ENCODE results near the gene OSBPL3.

Gene OSBPL3

GRCh38 chr7:24896031-24896501, 83.9 kb downstream of the OSBPL3 start:
- no peak for DNase-seq (ENCODE audit: low spot score)

DNA sequence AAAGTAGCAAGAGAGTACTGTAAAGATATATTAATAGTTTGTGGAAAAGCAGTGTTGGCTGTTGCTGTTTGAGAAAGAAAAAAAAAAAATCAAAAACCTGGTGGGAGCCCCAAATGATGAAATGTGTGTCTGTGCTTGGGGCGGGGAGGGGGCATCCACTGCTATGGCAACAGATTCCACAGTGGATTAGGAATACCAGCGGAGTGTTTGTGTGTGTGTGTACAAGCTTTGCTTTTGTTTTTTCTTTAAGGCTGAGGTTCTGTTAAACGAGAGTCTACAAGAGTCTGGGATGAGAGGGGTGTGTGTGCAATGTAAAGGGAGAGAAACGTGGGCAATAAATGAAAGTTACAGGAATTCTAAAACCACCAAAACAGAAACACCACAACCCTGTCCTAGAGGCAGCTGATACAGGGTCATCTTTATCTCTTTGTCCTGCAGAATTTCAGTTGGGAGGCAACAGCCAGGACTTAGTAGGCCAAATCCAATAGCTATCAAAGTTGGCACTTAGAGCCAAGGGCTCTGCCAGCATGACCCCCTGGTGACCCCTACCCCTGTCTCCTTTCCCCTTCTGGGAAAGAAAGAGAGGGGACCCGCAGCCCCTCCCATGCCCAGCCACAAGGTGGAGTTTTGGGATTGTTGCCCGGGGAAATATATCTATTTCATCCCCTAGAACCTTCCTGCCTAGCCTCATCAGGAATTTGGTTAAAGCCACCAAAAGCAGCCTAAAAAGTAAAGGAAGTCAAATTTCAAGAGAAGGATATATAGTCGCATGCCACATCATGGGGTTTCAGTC, 85.4 kb downstream of the OSBPL3 start:
- DNase-seq (ENCODE audit: low spot score), result no peak

GRCh38 chr7:24891311-24891735, 88.7 kb downstream of the OSBPL3 start:
- no peak for DNase-seq (ENCODE audit: low spot score)

DNA sequence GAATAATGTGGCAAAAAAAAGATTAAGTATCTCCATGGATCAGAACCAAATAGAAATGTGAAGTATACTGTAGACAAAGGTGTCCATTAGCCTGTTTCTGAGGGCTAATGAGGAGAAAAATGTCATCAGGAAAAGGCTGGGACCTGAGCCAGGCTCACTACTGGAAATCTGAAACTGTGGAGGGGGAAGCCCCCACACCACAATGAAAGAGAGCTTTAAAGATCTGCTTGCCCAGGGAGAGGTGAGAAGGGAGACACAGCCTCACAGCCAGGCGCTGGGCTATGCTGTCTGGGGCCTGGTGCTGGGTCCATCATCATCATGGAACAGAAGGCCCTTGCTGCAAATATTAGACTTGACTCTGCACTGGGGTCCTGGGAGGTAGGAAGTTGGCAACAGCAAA, 90.4 kb downstream of the OSBPL3 start:
- no peak for DNase-seq (ENCODE audit: low spot score)

- no peak for DNase-seq (ENCODE audit: low spot score)
Observed at GRCh38 chr7:24888653-24889052, 91.3 kb downstream of the OSBPL3 start.

DNA sequence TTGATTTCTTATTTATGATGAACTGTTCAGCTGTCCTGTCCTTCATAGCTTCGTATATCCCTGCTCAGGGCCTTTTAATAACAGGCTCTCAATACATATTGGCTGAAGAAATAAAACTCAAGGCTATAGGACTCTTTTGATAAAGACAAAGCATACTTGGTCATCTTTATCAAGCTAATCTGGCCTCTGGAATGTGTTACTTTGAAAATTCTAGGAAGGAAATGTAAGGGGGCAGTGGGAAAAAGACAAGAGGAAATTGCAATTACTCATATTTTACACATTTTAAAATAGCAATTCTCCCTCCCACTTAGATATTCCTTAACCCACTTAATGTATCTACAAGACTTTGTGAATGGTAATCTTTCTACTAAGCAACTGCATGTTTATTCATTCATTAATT, 94.3 kb downstream of the OSBPL3 start:
- no peak for DNase-seq (ENCODE audit: low spot score)

DNA sequence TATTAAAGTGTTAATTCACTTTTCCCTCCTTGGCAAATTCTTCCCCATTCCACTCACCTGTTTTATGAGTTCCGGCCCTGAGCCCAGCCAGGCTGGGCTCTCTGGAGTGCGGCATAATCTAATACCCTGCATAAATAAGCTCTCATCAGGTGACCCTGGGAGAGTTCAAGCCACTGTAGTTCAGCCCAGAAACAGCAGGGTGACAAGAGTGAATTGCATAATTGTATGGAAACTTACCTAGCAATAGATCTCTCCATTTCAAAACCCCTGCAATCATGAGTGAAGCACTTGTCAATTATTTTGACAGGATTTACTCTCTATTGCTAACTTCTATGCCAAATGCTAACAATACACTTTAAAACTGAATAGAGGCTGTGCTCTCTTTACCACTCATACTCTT, 94.7 kb downstream of the OSBPL3 start:
- no peak for DNase-seq (ENCODE audit: low spot score)

GRCh38 chr7:24884401-24884800, 95.6 kb downstream of the OSBPL3 start:
- no peak for DNase-seq (ENCODE audit: low spot score)

DNA sequence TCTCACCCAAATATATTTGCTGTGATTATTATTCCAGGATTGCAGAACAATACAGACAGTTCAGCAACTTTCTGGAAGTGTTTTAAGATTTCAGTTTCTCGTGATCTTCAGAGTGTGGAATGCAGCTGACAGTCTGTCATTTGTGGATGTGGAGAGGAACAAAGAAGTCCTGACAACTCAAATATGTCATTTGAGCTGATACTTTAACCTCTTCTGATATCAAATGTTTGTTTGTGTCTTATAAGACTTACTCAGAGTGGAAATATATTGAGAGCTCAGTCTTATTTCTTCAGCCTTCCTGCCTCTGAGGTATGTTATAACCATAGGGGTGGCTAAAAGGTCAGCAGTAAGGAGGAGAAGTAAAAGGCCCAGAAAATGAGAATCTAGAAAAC, 96.4 kb downstream of the OSBPL3 start:
- no peak for DNase-seq (ENCODE audit: low spot score)

- no peak for DNase-seq (ENCODE audit: low spot score)
Observed at GRCh38 chr7:24882989-24883621, 96.9 kb downstream of the OSBPL3 start.

GRCh38 chr7:24881623-24882022, 98.4 kb downstream of the OSBPL3 start:
- no peak for DNase-seq (ENCODE audit: low spot score)

DNA sequence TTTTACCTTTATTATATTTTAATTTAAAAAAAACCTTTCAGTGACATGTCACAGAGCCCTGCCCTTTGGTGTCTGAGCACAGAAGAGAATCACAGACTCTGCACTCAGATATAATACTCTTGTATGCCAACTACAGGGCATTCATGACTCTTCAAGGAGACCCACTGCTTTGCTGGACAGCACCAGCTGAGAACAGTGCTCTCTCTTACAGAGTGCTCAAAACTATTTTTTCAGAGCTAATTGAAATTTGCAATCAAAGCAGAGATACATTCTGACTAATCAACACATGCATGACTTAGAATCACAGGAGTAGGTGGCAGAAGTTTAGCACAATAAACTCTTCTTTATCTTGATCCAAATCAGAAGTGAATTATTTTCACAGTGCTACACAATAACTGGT, 99.1 kb downstream of the OSBPL3 start:
- no peak for DNase-seq (ENCODE audit: low spot score)

DNA sequence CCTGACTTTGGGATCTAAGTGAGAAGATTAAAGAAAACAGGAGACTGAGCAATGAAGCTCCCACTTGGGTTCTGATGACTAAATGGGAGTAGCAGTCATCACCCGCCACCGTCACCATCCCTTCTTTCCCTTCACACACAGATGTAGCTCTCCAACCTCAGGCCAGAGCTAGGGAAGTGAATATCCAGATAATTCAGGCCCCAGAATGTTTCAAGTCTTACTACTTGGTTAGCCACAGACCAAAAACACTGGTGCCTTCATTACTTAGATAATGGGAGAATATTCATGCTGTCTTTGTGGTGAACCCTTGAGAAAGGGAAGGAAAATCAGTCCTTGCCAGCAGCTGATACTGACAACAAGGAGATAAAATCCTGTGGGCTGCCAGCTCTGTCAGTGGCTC, 100.7 kb downstream of the OSBPL3 start:
- DNase-seq (ENCODE audit: low spot score), result no peak

- no peak for DNase-seq (ENCODE audit: low spot score)
Observed at GRCh38 chr7:24877790-24878311, 102.1 kb downstream of the OSBPL3 start.

- DNase-seq (ENCODE audit: low spot score), result no peak
Observed at GRCh38 chr7:24874791-24875190, 105.2 kb downstream of the OSBPL3 start.

GRCh38 chr7:24873944-24874343, 106.0 kb downstream of the OSBPL3 start:
- no peak for DNase-seq (ENCODE audit: low spot score)

- no peak for DNase-seq (ENCODE audit: low spot score)
Observed at GRCh38 chr7:24871770-24872169, 108.2 kb downstream of the OSBPL3 start.

GRCh38 chr7:24870766-24871165, 109.2 kb downstream of the OSBPL3 start:
- DNase-seq (ENCODE audit: low spot score), result no peak

DNA sequence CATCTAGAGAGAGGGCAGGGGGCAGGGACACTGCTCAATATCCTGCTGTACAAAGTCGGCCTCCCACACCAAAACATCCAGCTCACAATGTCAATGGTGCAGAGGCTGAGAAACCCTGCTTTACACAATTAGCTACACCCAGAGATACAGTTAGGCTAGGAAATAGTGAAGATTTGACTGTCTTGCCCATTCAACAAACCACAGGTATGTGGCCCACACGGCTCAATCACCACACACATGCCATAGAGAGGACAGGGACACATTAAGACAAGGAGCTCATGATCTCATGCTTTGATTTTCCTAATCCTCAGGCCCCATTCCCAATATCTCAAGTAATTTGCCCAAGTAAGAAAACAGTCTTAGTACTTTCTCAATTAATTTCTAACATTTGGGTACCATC, 110.4 kb downstream of the OSBPL3 start:
- no peak for DNase-seq (ENCODE audit: low spot score)

- DNase-seq (ENCODE audit: low spot score), result no peak
Observed at GRCh38 chr7:24868741-24869140, 111.2 kb downstream of the OSBPL3 start.

DNA sequence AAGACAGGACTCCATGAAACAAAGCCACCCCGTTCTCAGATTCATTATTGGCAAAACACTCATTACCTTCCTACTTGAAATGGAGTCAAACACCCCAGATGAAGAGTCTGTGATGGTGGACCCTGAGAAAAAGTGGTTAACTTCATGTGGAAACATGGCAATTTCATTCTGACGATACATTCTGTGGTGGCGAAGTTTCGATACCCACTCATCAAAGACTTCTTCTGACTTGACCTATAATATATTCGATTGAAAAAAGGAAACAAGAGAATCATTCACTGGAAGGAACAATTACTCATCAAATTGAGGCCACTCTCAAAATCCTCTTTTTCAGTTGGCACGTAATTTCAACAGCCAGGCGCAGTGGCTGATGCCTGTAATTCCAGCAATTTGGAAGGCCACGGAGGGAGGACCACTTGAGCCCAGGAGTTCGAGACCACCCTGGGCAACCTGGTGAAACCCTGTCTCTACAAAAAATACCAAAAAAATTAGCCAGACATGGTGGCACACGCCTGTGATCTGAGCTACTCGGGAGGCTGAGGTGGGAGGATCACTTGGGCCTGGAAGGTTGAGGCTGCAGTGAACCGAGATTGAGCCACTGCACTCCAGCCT, 113.9 kb downstream of the OSBPL3 start:
- no peak for DNase-seq (ENCODE audit: low spot score)

DNA sequence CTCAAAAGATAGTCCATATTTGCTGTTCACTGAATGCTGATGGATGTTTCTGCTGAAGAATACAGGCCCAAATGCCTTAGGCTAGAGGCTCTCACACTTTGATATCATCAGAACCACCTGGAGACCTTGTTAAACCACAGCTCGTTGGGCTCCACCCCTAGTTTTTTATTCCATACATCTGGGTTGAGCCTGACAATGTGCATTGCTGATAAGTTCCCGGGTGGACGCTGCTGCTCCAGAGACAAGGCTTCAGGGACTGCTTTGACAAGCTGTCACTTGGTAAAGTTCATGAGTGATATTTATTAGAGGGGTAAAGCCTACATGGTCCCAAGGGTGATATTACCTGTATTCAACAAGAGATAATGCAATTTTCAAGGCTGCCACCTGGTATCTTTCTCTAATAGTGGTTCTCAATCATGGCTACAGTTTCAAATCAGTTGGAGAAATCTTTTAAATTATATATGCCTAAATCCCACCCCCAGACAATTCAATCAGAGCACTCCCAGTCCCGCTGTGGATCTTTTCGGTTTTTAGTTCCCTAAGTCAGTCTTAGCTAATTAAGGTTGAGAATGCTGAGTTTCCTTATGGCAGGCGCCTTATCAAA, 115.7 kb downstream of the OSBPL3 start:
- DNase-seq (ENCODE audit: low spot score), result no peak

DNA sequence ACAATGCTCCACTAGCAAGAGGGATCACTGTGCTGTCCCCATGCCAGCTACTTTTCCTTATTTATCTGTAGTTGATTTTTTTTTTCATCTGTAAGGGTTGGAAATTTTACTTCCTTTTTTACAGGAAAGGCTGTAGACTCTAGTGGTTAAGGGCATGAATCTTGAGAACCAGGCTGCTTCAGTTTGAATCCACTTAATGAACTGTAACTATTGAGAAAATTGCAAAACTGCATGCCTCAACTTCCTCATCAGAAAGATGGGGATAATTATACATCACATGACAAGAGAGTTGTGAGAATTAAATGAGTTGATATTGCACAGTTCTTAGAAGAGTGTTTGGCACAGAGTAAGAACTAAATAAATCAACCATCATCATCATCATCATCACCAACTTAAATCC, 116.4 kb downstream of the OSBPL3 start:
- DNase-seq (ENCODE audit: low spot score), result no peak
